Measurements from ENCODE around the gene NPL. TPM values are rescaled to one million over a fixed set of nuclear protein-coding genes. Genes with fewer than 3 reads are reported as not detected.

NPL gene
- total and polyA plus RNA-seq, 12 donors, result 4.8 to 31.7 (median 21.2) TPM

DNA sequence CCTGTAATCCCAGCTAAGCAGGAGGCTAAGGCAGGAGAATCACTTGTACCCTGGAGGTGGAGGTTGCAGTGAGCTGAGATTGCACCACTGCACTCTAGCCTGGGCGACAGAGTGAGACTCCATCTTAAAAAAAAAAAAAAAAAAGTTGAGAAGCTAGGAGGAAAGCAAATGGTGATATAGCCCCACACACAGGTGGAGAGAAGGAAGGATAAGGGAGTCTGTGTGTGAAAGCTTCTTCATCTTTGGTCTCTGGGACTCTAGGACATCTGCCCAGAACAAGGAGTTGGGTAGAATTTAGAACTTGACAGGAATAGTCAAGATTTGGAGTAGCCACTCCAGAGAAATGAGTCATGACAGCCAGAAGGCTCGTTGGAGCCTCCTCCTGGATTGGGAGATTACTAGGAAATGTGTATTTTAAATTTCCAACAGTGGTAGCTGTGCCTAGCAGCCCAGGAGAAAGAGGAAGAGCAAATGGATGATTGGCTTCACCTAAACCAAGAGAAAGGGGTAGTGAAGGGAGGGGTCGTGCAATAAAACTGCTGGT, 19.9 kb downstream of the NPL start:
- H3K27ac ChIP-seq, result no peak overlapping the region
- intact Hi-C loops (cut with DNase I), result no loop called here
- H3K4me1 ChIP-seq (replicated peaks in 1 of 2), result no peaks in the 10 kb centered on the region
- no peak for DNase-seq
- 69 to 79% (median 73%) methylated on average over 3 of the region's 3 CpGs for WGBS, 4 donors
- no peaks in the 10 kb centered on the region for H3K9me3 ChIP-seq (replicated peaks in 1 of 3)
- TF ChIP-seq, protein P1, sequence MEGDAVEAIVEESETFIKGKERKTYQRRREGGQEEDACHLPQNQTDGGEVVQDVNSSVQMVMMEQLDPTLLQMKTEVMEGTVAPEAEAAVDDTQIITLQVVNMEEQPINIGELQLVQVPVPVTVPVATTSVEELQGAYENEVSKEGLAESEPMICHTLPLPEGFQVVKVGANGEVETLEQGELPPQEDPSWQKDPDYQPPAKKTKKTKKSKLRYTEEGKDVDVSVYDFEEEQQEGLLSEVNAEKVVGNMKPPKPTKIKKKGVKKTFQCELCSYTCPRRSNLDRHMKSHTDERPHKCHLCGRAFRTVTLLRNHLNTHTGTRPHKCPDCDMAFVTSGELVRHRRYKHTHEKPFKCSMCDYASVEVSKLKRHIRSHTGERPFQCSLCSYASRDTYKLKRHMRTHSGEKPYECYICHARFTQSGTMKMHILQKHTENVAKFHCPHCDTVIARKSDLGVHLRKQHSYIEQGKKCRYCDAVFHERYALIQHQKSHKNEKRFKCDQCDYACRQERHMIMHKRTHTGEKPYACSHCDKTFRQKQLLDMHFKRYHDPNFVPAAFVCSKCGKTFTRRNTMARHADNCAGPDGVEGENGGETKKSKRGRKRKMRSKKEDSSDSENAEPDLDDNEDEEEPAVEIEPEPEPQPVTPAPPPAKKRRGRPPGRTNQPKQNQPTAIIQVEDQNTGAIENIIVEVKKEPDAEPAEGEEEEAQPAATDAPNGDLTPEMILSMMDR (IDR thresholded peaks at IDR 0.05), result no peak
- no peak for TF ChIP-seq POLR2A (IDR thresholded peaks at IDR 0.05)
- no peak overlapping the region for H3K4me3 ChIP-seq
- no peaks in the 10 kb centered on the region for H3K27me3 ChIP-seq
- H3K36me3 ChIP-seq (replicated peaks in 1 of 2), result peaks cover 0 to 6% of the 10 kb centered on the region in 2 donors

DNA sequence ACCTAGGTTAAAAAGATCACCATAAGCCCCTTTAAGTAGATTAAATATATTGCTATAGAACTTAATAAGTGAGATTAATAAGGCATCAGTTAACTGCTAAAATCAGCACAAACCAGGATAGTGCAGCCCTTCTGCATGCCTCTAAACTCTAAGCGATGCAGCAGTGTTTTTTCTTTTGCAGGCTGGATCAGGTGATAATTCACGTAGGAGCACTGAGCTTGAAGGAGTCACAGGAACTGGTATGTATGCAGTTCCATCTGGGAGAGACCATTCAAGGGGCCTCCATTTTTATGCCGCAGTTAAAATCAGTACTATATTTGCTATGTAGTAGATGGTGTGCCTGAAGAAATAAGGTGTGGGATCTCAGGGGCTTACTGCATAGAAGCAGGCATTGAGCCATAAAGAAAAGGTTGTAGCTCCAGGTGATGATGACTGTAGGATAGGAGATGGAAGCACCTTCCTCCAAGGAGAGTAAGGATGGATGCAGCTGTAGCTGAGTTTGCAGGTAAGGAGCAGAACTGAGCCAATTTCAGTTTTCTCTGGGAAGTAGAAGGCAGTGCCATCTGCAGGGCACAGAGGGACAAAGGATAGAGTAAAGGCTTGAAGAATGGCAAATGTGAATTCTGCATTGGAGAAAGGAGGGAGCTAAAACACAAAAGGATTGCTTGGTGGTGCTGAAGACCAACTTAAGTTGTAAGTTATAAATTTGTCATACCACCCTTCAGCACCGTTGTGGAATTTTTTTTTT, 22.6 kb downstream of the NPL start:
- Histone ChIP-seq H3K36me3 (replicated peaks in 1 of 2) (peaks cover 0 to 19% of the 10 kb centered on the region in 2 donors), H3K27me3 (no peaks in the 10 kb centered on the region), H3K4me1 (replicated peaks in 1 of 2) (no peaks in the 10 kb centered on the region), H3K9me3 (replicated peaks in 1 of 3) (no peaks in the 10 kb centered on the region), H3K27ac (no peak overlapping the region), H3K4me3 (no peak overlapping the region)
- DNase-seq, result no peak
- intact Hi-C loops (cut with DNase I), result no loop called here
- 80 to 91% (median 88%) methylated on average over 4 of the region's 4 CpGs for WGBS, 4 donors
- TF ChIP-seq, protein P1 (IDR thresholded peaks at IDR 0.05), result no peak
- no peak for TF ChIP-seq POLR2A (IDR thresholded peaks at IDR 0.05)

DNA sequence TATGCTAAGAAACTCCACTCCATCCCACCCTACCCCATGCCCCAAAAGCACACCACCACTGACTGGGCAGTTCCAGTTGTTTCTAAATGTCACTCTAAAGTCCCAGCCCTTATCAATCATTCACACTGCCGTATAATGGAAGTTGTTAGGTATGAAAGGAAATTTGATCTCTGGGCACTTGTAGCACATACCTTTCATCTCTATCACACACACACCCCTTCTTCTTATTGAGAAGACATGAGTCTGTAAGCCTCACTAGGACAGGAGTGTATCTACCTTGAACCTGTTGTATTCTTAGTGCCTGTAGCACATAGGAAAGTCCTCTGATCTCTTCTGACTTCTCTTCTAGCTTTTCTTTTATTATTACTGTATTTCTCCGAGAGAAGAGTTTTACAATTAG, 27.3 kb downstream of the NPL start:
- H3K27me3 ChIP-seq, result no peaks in the 10 kb centered on the region
- H3K4me3 ChIP-seq, result no peak overlapping the region
- 94 to 98% (median 96%) methylated on average over 2 of the region's 2 CpGs for WGBS, 4 donors
- no peak for TF ChIP-seq POLR2A (IDR thresholded peaks at IDR 0.05)
- TF ChIP-seq, protein P1 (IDR thresholded peaks at IDR 0.05), result no peak
- no peak overlapping the region for H3K27ac ChIP-seq
- H3K9me3 ChIP-seq (replicated peaks in 1 of 3), result no peaks in the 10 kb centered on the region
- DNase-seq, result no peak
- peaks cover 0 to 36% of the 10 kb centered on the region in 2 donors for H3K36me3 ChIP-seq (replicated peaks in 1 of 2)
- H3K4me1 ChIP-seq (replicated peaks in 1 of 2), result no peaks in the 10 kb centered on the region
- intact Hi-C loops (cut with DNase I), result no loop called here

DNA sequence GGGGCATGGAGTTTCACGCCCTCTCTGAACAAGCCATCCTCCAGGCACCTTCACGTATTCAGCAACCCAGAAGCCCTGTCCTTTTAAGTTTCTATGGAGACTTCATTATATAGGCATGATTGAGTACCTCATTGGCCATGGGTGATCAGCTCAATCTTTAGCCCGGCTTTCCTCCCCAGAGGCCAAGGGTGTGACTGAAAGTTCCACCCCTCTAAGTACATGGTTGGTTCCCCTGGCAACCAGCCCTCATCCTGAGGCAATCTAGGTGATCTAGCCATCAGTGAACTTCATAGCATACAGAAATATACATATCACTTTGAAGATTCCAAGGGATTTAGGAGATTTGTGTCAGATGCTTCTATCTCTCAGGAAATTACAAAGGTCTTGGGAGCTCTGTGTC, 28.2 kb downstream of the NPL start:
- intact Hi-C loops (cut with DNase I), result no loop called here
- Histone ChIP-seq H3K9me3 (replicated peaks in 1 of 3) (no peaks in the 10 kb centered on the region), H3K36me3 (replicated peaks in 1 of 2) (peaks cover 0 to 36% of the 10 kb centered on the region in 2 donors)

More for the DNA sequence above, 28.2 kb downstream of the NPL start:
- TF ChIP-seq, protein P1 (IDR thresholded peaks at IDR 0.05), result no peak
- TF ChIP-seq POLR2A (IDR thresholded peaks at IDR 0.05), result no peak
- H3K27ac ChIP-seq, result no peak overlapping the region
- H3K27me3 ChIP-seq, result no peaks in the 10 kb centered on the region
- H3K4me3 ChIP-seq, result no peak overlapping the region
- no peak for DNase-seq
- H3K4me1 ChIP-seq (replicated peaks in 1 of 2), result no peaks in the 10 kb centered on the region
- WGBS, 4 donors, result 90 to 96% (median 94%) methylated on average over 3 of the region's 3 CpGs
